ENCODE results near the gene RNF126. TPM values are rescaled to one million over a fixed set of nuclear protein-coding genes. Genes with fewer than 3 reads are reported as not detected.
A peak's percentile ranks its signal among the peaks of the same experiment; 100 is the strongest.

The RNF126 gene
- total and polyA plus RNA-seq, 12 donors = 20.3 to 46.1 (median 25.0) TPM

- H3K4me1 ChIP-seq = peaks cover 0 to 32% (median 16%) of the 10 kb centered on the region in 9 donors
Observed at GRCh38 chr19:610801-611480, 52.1 kb downstream of the RNF126 start.

GRCh38 chr19:610071-610800 lies 52.8 kb downstream of the RNF126 start:
- no peaks in the 10 kb centered on the region for H3K9me3 ChIP-seq
- peaks cover 0 to 5% (median 0%) of the 10 kb centered on the region in 7 donors for H3K27me3 ChIP-seq
- WGBS, 2 donors = 63 to 72% methylated on average over 32 to 38 of the region's 38 CpGs
- intact Hi-C loops (cut with DNase I) = no loop called here
- no peak for TF ChIP-seq CTCF (IDR thresholded peaks at IDR 0.05)
- H3K36me3 ChIP-seq = no peaks in the 10 kb centered on the region
- H3K27ac ChIP-seq = peak overlapping the region in 8 of 10 donors; percentile 12 to 82 (median 60)
- no peak for DNase-seq
- peak in 7 of 8 donors; percentile 1 to 24 (median 7) for ATAC-seq
- peaks cover 0 to 32% (median 16%) of the 10 kb centered on the region in 9 donors for H3K4me1 ChIP-seq
- peak overlapping the region in 6 of 10 donors; percentile 18 to 49 (median 36) for H3K4me3 ChIP-seq

More at GRCh38 chr19:610801-611480, 52.1 kb downstream of the RNF126 start:
- Histone ChIP-seq H3K9me3 (no peaks in the 10 kb centered on the region), H3K27me3 (peaks cover 0 to 10% (median 0%) of the 10 kb centered on the region in 7 donors), H3K4me3 (peak overlapping the region in 6 of 10 donors; percentile 18 to 49 (median 36)), H3K27ac (peak overlapping the region in 8 of 10 donors; percentile 12 to 82 (median 60)), H3K36me3 (no peaks in the 10 kb centered on the region)
- 38 to 44% methylated on average over 36 of the region's 36 CpGs for WGBS, 2 donors
- ATAC-seq (peak; percentile 38 to 80 (median 65)), DNase-seq (peak; percentile 66 to 76)
- no peak for TF ChIP-seq CTCF (IDR thresholded peaks at IDR 0.05)
- intact Hi-C loops (cut with DNase I) = no loop called here

DNA sequence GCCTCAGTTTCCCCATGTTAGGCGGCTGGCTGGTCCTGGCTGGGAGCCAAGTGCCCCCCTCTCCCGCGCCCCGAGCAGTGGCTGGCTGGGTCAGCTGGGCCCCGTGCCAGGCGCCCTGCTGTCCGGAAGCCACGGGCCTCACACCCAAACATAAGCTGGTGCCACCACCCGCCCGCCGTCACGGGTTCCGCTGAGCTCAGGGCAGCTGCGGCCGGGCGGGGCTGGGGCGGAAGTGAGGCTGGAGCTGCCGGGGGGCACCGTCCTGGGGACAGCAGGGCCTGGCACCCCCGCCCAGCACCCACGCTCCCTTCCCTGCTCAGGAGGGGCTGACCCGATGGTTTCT lies 54.0 kb downstream of the RNF126 start:
- peaks cover 0 to 5% (median 0%) of the 10 kb centered on the region in 7 donors for H3K27me3 ChIP-seq
- peak overlapping the region in 3 of 10 donors; percentile 39 to 82 (median 48) for H3K27ac ChIP-seq
- no peak overlapping the region for H3K4me3 ChIP-seq
- H3K4me1 ChIP-seq = peaks cover 0 to 32% (median 16%) of the 10 kb centered on the region in 9 donors
- DNase-seq (peak in 1 of 2 donors; percentile 62), ATAC-seq (peak; percentile 35 to 76 (median 64))
- WGBS, 2 donors = 57 to 65% methylated on average over 22 of the region's 22 CpGs
- no peaks in the 10 kb centered on the region for H3K36me3 ChIP-seq
- intact Hi-C loops (cut with DNase I) = loop anchor here in 1 of 10 donors (2.0 kb wide), 1 partner anchor 24 kb away; the partner anchor contains the start of gene POLRMT
- H3K9me3 ChIP-seq = no peaks in the 10 kb centered on the region
- no peak for TF ChIP-seq CTCF (IDR thresholded peaks at IDR 0.05)

Data from heart right ventricle (tissue), 16 donors.